CD4-positive, alpha-beta T cell treated with Interferon gamma for 1 hour (primary cell): Measurements from ENCODE around the gene CCL15.

Source experiments
- DNase-seq: peaks from one replicate; pipeline ENCODE4 v3.0.0-alpha.2; 2020

The CCL15 gene

DNA sequence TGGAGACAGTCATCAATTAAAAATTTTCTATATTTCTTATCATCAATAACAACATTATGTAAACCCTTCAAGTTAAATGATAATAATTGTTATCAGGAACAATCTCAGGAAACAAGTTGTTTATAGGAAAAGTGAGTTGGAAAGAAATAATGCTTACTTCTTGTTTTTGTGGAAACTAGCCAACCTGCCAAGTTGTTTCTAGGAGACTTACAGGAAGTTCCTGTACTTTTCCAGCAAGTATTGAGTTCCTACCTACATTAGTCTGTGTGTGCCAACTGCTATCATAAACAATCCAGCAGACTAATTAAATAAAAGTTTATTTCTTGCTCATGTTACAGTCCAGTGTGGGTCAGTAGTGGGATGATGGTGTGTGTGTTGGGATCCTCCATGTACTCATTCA is 13.2 kb downstream of the CCL15 start:
- DNase-seq: no peak

GRCh38 chr17:35986643-35987042 is 14.7 kb downstream of the CCL15 start, which contains the start of gene CCL14:
CCL14 (minus strand) TSS chr17:35986729; CDS start chr17:35986649, 80 bp downstream.
- no peak for DNase-seq

DNA sequence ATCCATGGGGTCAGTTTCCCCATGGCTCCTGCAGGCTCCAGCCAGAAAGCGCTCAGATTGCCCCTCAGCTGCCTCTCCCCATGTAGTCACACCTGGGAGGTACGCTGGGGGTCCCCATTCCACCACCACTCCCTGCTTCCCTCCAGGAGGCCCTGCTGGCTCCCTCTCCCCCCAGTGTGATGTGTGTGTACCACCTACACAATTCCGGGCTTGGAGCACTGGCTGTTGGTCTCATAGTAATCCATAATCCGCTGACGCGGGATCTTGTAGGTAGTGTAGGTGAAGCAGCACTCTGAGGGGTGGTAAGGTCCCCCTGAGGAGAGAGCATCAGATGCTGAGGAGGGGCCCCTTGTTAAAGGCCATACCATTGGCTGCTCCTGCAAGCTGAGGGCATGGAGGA is 17.2 kb downstream of the CCL15 start:
- no peak for DNase-seq

- DNase-seq: no peak
These were observed 18.8 kb downstream of the CCL15 start for GRCh38 chr17:35982409-35983191.

- no peak for DNase-seq
These were observed 19.4 kb downstream of the CCL15 start for GRCh38 chr17:35981908-35982330.

DNA sequence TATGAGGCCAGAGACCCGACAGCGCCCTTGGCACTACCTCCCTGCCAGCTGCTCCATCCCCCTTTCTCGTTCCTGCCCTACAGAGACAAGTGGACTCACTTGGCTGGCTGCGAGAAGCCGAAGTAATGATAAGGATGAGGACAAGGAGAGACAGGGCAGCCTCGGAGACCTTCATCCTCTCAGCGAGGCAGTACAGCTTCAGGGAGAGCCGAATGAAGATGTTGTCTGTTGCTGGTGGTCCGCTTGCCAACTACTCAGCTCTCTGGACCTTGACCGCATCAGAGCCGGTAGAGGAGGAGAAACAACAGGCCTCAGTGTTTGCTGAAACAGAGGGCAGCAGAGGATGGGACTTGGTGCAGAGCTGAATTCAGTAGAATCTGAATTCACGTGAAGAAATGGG is 20.1 kb downstream of the CCL15 start, which contains the start of gene CCL16:
TSS of gene CCL16 (minus strand) at position 252 of the 400 bp plus-strand sequence. CDS start at position 175, 77 bp downstream.
- no peak for DNase-seq

GRCh38 chr17:35978346-35978745 is 23.0 kb downstream of the CCL15 start:
- DNase-seq: no peak

DNA sequence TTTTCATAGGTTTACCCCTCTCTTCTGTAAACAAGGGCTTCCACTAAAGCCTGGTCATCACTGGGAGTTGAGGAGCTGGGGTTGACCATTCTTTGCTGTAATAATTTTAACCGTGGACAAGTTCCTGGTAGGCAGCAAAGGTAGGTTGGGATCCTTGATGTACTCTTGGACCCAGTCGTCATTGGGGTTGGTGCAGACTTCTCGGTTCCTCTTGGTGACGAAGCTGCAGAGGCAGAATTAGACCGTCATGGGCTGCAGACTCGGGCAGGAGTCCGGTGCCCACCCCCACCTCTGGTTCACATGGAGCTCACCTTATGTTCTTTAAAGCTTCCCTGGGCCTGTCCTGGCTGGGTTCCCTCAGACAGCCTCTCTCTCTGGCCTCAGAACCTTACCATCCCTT is 23.8 kb downstream of the CCL15 start:
- DNase-seq: no peak

GRCh38 chr17:35973333-35974260 is 27.8 kb downstream of the CCL15 start:
- DNase-seq: no peak

GRCh38 chr17:35972945-35973332 is 28.4 kb downstream of the CCL15 start:
- no peak for DNase-seq

DNA sequence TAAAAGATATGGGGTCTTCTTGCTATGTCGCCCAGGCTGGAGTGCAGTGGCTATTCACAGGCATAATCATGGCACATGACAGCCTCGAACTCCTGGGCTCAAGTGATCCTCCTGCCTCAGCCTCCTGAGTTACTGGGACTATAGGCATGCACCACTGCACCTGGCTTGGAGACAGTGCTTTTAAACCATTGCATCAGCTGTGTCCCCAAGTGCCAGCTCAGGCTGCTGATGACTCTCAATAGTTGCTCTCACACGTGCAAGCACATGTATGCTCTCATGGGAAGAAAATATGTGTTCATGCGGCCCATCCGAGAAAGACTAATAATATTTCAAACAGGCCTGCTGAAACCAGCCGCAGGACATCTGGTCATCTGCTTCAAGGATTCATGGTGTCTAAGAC is 28.8 kb downstream of the CCL15 start:
- DNase-seq: no peak

- no peak for DNase-seq
These were observed 29.3 kb downstream of the CCL15 start for GRCh38 chr17:35972066-35972465.

DNA sequence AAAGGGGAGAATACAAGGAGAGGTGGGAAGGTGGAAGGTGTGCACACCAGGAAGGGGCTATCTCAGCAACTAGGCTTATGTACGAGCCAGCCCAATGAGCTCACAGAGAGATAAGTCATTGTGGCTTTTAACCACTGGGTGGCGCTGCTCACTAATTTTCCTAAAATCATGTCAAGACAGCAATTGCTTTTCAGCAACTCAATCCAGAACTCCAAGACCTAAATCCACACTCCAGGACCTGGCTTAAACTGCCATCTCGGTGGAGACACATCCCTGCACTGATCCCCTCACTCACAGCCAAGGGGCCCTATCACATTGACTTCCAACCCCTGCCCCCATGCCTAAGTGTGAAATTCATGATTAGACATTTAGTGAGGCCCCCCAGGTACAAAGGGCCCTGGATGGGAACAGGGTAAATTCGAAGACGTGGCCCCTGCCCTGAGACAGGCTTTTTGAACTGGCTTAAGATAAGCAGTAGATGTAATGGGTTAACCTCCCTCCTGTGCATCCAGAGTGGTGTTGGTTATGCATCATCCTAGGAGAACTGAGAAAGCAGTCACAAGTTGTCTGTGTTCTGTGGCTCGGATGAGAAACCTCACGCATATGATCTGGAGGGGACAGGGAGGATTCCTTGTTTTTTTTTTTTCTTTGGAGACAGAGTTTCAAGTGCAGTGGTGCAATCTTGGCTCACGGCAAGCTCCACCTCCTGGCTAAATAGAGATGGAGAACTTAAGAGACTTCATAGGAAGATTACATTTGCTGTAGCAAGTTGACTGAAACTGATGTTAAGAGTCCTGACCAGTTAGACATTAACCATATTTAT is 31.6 kb downstream of the CCL15 start:
- peak; percentile 61 for DNase-seq

DNA sequence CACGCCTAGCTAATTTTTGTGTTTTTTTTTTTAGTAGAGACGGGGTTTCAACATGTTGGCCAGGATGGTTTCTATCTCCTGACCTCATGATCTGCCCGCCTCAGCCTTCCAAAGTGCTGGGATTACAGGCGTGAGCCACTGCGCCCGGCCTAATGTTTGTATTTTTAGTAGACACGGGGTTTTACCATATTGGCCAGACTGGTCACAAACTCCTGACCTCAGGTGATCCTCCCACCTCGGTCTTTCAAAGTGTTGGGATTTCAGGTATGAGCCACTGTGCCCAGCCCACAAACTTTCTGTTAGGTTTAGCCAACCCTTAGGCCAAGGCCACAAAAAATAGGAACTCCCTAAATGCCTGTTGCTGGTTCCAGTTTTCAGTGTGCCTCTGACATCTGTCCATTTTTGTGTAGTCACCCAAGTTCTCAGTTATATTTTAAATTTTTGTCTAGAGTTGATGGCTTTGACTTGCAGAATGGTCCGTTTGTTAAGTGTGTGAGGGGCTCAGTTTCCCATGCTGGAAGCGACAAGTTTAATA is 32.8 kb downstream of the CCL15 start:
- no peak for DNase-seq

DNA sequence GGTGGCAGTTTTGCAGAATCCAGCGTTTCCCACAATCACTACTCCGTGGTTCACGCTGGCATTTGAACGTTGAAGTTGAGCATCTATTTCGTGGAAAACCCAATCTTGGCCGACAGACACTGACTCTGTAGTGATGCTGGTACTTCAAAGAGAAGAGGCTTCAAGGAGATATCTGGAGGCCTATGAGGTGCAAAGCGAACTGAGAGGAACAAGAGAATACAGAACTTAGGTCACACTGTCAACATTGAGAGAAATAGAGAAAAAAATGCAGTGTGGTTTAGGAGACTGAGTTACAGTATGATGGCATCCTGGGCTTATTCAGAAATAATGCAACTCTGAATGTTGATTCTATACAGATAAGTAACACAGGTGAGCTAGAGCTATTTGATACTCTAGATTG is 36.1 kb downstream of the CCL15 start:
- DNase-seq: no peak

- no peak for DNase-seq
These were observed 37.7 kb downstream of the CCL15 start for GRCh38 chr17:35963663-35964062.

GRCh38 chr17:35953720-35954119 is 47.6 kb downstream of the CCL15 start:
- DNase-seq: no peak

DNA sequence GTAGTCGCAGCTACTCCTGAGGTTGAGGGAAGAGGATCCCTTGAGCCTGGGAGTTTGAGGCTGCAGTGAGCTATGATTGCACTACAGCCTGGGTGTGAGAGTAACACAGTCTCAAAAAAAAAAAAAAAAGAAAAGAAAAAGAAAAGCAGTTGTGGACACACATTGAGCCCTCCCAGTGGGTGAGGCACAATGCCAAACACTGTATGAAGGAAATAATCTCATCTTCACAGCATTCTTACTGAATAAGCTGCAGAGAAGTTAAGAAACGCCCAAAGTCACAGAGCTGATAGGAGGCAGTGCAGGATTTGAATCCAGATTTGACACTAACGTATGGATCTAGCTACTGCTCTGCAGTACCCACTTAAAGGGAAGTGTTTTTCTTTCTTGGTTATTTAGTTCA is 52.0 kb downstream of the CCL15 start:
- no peak for DNase-seq

DNA sequence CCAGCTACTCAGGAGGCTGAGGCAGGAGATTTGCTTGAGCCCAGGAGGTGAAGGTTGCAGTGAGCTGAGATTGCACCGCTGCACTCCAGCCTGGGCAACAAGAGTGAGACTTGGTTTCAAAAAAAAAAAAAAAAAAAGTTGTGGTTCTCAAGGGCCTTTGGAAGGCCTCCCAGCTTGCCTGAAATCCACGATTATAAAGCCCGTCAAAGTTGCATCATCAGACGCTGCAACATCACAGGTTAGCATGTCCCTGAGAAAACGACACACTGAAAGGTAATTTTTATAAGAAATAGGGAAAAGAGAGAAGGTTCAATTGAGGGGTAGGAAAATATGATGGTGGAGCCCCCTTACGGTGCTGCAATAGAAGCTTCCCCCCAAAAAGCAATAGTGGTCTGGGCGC is 53.3 kb downstream of the CCL15 start:
- no peak for DNase-seq
